Breast epithelium (tissue), 3 donors: ENCODE results near the gene GAL3ST1.

Source experiments
- CTCF ChIP-seq, 3 donors: fragments of 450-650 bp; IDR thresholded peaks; one replicate each; pipeline ENCODE4 v1.5.1; 2016 to 2017; ENCODE audit warnings: antibody characterized with exemption in 3 of 3, mild to moderate bottlenecking in 3 of 3, moderate library complexity in 3 of 3
- POLR2A ChIP-seq: fragments of 450-650 bp; IDR thresholded peaks from one replicate; pipeline ENCODE4 v1.6.1; 2016; ENCODE audit warnings: antibody characterized with exemption, mild to moderate bottlenecking, moderate library complexity
- POLR2AphosphoS5 ChIP-seq, 3 donors: sonication (generic); formaldehyde crosslinking; IDR thresholded peaks; one replicate each; pipeline ENCODE4 v1.6.1; 2017; ENCODE audit warnings: antibody characterized with exemption in 3 of 3

DNA sequence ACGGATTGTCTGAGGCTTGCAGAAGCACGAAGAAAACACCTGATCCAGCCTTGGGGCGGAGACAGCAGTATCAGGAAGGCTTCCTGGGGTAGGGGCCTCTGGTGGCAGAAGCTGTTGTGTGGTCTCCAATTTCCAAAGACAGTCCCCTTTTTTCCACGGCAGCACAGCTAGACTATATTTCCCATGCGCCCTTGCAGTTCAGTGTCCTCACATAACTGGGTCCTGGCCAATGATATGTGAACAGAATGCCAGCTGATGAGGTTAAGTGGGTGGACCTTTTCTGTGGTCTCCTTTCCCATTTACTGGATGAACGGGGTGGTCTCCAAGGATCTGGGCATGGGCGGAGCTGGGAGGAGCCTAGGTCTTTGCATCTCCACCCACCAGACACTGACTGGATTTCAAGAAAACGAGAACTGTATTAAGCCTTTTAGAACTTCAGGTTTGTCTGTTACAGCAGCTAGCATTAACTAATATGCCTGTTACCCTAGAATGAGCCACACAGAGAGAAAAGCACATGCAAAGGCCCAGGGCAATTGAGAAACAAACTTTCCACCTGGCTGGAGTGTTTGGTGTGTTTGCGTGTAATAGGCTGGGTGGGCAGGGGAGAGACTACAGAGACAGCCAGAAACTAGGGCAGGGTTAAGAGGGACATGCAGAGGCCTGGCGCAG is 6.2 kb downstream of the GAL3ST1 start:
- TF ChIP-seq CTCF (IDR thresholded peaks at IDR 0.05): no peak
- no peak for TF ChIP-seq POLR2A
- TF ChIP-seq POLR2AphosphoS5 (IDR thresholded peaks at IDR 0.05): no peak
